HG03521 (cell line): ENCODE measurements around the gene ZSWIM7.

ENCODE experiments used
- ATAC-seq: cut with Tn5 transposase; IDR thresholded peaks from one replicate; pipeline ENCODE4 v1.9.1; 2021; ENCODE audit warnings: mild to moderate bottlenecking, moderate library complexity; ENCODE audit not compliant: unreplicated experiment

The ZSWIM7 gene

DNA sequence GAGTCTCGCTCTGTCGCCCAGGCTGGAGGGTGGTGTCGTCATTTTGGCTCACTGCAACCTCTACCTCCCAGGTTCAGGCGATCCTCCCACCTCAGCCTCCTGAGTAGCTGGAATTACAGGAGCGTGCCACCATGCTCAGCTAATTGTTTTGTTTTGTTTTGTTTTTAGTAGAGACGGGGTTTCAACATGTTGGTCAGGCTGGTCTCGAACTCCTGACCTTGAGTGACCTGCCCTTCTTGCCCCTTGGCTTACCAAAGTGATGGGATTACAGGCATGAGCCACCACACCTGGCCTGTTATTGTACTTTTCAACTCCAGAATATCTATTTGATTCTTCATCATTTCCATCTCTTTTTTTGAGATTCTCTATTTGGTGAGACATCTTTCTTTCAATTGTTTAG lies 63.6 kb downstream of the ZSWIM7 start:
- no peak for ATAC-seq

- ATAC-seq, result no peak
These were observed 64.6 kb downstream of the ZSWIM7 start for GRCh38 chr17:15934866-15935265.

- no peak for ATAC-seq
These were observed 68.1 kb downstream of the ZSWIM7 start for GRCh38 chr17:15931394-15931793.

GRCh38 chr17:15930426-15930825 lies 69.1 kb downstream of the ZSWIM7 start:
- ATAC-seq, result no peak

GRCh38 chr17:15929941-15930340 lies 69.6 kb downstream of the ZSWIM7 start:
- ATAC-seq, result no peak

GRCh38 chr17:15928286-15928785 lies 71.2 kb downstream of the ZSWIM7 start:
- no peak for ATAC-seq
